ENCODE measurements around the gene NRSN2.

NRSN2 gene

GRCh38 chr20:400454-401275, 53.8 kb downstream of the NRSN2 start:
- no peak for DNase-seq

GRCh38 chr20:401682-402495, 55.0 kb downstream of the NRSN2 start:
- no peak for DNase-seq

GRCh38 chr20:402496-402885, 55.6 kb downstream of the NRSN2 start:
- DNase-seq = no peak

GRCh38 chr20:402898-403581, 56.1 kb downstream of the NRSN2 start:
- DNase-seq = no peak

GRCh38 chr20:403582-403957, 56.7 kb downstream of the NRSN2 start:
- no peak for DNase-seq

GRCh38 chr20:404088-404487, 57.2 kb downstream of the NRSN2 start:
- no peak for DNase-seq
